ENCODE results near the gene AHNAK2. TPM values are rescaled to one million over a fixed set of nuclear protein-coding genes. Genes with fewer than 3 reads are reported as not detected.
"Not testable (repeated sequence)": the region's sequence is repeated elsewhere in the genome, so short reads cannot be mapped to it uniquely, and the experiment has no call there.

The AHNAK2 gene
- total RNA-seq, 1 donor from 2014 or later, result 47.2 TPM

GRCh38 chr14:104928391-104929133 is 49.6 kb downstream of the AHNAK2 start:
- DNase-seq (ENCODE audit: extremely low read depth, low read depth, low spot score), result no peak

- DNase-seq (ENCODE audit: extremely low read depth, low read depth, low spot score), result no peak
These were observed 50.3 kb downstream of the AHNAK2 start for GRCh38 chr14:104927901-104928300.

DNA sequence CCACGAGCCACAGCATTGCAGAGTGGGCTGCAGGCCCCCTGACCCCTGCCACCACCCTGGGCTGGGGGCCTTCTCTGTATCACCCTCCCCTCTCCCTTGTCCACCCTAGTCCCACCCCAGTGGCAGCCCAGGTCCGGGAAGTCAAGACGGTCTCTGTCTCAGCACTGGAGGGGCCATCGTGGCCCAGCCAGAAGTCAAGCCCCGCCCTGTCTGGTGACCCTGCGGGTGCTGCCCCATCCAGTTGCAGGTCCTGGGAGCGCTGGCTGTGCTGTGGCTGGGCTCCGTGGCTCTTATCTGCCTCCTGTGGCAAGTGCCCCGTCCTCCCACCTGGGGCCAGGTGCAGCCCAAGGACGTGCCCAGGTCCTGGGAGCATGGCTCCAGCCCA is 50.8 kb downstream of the AHNAK2 start:
- DNase-seq (ENCODE audit: extremely low read depth, low read depth, low spot score), result no peak

DNA sequence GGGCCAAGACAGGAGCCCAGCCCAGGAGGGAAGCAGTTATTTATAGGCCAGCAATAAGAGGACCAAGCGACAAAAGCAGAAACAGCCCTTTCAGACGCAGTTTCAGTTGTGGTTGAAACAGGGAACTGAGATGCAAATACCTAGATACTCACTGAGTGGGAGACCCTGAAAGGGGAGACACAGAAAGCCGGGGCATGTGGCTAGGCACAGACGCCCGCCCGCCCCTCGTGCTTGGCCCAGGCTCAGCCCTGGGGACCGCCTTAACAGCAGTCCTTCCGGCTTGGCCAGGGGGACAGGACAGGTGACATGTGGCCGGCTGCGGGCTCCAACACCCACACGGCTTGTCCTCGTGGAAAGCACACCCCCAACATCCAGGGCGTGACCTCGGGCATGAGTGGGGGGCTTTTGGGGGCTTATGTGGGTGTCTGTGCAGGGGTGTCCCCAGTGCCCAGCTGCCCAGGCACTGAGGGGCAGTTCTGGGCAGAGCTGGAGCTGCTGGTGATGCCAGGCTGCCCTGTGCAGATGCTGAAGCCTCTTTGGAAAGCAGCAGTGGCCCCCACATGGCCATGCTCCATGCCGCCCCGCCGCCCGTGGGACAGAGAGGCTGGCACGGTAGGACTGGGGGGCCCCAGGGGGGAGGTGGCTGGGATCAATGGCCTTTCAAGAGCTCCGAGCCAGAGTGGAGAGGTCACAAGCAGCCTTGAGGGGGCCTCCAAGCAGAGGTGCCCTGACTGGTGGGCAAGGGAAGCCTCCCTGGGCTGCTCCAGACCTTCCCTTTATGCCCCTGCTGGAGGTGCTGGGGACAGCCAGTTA is 51.3 kb downstream of the AHNAK2 start:
- no peak for DNase-seq (ENCODE audit: extremely low read depth, low read depth, low spot score)

DNA sequence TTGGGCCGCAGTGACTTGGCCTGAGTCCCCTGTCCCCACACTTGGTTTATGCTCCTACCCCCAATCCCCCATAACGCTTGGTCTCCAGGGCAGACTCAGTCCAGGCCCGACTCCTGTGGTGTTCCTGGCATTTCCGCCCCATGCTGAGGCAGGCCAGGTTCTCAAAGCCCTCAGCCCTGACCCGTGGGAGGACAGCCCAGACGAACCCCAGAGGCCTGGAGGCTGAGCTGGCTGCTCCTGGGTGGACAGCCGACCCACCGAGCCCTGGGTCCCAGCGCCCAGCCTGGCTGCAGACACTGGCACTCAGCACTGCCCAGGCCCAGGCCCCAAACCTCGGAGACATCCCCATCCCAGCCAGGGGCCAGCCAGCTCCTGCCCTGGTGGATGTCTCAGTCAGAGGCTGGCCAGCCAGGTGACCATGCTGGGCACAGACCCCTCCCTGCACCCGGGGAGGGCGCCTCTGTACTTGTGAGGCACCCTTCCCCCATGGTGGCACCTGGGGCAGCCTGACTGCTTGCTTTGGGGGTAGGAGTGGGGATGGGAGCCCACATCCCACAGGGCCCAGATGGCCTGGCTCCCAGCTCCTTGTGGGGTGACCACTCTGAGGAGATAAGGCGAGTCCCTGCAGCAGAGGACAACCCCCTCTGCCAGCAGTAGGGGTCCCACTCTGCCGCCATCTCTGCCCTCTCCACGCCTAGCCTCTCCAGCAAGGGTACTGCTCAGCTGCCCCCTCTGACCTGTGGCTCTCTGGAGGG is 52.1 kb downstream of the AHNAK2 start:
- DNase-seq (ENCODE audit: extremely low read depth, low read depth, low spot score), result no peak

GRCh38 chr14:104925214-104925854 is 52.8 kb downstream of the AHNAK2 start:
- DNase-seq (ENCODE audit: extremely low read depth, low read depth, low spot score), result no peak

DNA sequence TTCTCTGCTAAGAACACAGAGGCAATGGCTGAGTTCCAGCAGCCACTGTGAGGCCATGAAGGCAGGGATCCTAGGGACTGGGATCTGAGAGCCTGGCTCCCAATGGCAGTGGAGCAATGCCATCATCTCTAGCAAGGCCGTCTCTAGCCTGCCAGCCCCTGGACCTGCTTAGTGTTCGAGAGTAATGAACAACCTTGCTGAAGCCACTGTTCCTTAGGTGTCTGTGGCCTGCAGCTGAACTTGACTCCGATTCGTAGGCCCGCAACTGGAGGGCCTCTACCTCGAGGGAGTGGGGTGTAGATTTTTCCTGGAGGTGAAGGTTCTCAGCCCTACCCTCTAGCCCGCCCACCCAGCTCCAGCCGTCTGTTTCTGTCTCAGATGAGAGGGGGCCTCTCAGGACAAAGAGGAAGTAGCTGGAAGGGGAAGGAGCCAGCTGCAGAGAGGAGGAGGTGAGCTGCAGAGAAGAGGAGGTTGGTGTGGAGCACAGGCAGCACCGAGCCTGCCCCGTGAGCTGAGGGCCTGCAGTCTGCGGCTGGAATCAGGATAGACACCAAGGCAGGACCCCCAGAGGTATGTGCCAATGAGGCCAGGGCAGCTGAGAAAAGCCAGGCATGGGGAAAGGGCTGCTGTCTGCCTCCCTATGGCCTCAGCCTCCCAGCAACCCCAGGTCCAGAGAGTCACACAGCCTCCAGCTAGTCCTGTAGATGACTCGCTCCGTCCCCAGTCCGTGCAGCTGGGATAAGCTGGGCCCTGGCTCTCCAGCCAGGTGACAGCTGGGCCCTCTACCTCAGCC is 53.6 kb downstream of the AHNAK2 start, which contains the start of gene PLD4:
TSS of gene PLD4 (plus strand) at position 459 of the 793 bp plus-strand sequence. CDS start 2,262 bp downstream, outside the sequence.
- DNase-seq (ENCODE audit: extremely low read depth, low read depth, low spot score), result no peak

GRCh38 chr14:104923640-104924420 is 54.3 kb downstream of the AHNAK2 start:
- DNase-seq (ENCODE audit: extremely low read depth, low read depth, low spot score), result no peak

GRCh38 chr14:104919993-104920315 is 58.2 kb downstream of the AHNAK2 start:
- DNase-seq (ENCODE audit: extremely low read depth, low read depth, low spot score), result no peak

DNA sequence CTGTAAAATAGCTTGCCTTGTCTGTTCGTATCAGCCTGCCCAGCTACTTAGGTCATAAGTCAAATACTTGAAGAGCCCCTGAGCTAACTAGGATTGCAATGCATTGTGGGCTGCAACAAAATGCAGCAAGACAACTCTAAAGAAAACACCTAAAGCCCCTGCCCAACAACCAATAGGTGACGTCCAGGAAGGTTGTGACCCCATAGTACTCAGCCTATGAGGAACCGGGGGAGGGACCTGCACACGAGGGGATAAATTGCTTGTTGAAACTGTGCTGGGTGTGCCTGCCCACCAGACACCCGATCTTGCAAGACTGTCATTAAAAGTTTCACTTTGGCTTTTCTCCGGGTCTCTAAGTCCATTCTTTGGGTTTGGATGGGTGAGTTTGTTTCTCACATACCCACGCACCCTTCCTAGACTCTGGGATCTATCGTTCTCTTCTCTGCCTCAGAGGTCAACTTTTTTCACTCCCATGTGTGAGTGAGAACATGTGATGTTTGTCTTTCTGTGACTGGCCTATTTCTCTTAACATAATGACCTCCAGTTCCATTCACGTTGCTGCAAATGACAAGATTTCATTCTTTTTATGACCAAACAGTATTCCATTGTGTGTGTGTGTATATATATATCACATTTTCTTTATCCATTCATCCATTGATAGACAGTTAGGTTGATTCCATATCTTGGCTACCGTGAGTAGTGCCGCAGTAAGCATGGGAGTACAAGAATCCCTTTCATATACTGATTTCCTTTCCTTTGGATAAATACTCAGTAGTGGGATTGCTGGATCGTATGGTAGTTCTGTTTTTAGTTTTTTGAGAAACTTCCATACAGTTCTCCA is 58.8 kb downstream of the AHNAK2 start:
- DNase-seq (ENCODE audit: extremely low read depth, low read depth, low spot score), result not testable (repeated sequence)

DNA sequence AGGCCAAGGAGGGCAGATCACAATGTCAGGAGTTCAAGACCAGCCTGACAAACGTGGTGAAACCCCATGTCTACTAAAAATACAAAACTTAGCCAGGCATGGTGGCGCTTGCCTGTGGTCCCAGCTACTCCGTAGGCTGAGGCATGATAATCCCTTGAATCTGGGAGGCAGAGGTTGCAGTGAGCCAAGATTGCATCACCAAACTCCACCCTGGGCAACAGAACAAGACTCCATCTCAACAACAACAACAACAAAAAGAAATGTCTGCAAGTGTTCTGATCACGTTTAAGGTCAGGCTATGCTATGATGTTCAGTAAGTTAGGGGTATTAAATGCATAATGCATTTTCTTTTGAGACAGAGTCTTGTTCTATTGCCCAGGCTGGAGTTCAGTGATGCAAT is 60.2 kb downstream of the AHNAK2 start:
- no peak for DNase-seq (ENCODE audit: extremely low read depth, low read depth, low spot score)

GRCh38 chr14:104917116-104917515 is 61.1 kb downstream of the AHNAK2 start:
- DNase-seq (ENCODE audit: extremely low read depth, low read depth, low spot score), result no peak

DNA sequence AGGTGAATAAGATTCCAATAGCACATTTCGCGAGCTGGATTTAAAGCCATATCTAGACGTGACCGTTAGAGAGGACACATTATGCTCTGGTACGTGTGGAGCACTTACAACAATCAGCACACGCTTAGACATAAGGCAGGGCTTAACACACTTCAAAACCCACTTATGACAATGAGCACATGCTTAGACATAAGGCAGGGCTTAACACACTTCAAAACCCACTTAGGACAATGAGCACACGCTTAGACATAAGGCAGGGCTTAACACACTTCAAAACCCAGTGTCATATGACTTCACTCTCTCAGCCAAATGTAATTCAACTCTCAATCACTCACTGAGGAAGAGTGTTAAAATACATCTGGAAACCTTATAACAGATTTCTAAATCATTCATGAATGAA is 64.7 kb downstream of the AHNAK2 start:
- DNase-seq (ENCODE audit: extremely low read depth, low read depth, low spot score), result no peak

GRCh38 chr14:104912053-104912452 is 66.1 kb downstream of the AHNAK2 start:
- DNase-seq (ENCODE audit: extremely low read depth, low read depth, low spot score), result no peak

GRCh38 chr14:104908303-104908702 is 69.9 kb downstream of the AHNAK2 start:
- DNase-seq (ENCODE audit: extremely low read depth, low read depth, low spot score), result no peak

GRCh38 chr14:104905579-104905933 is 72.6 kb downstream of the AHNAK2 start:
- not testable (repeated sequence) for DNase-seq (ENCODE audit: extremely low read depth, low read depth, low spot score)

- DNase-seq (ENCODE audit: extremely low read depth, low read depth, low spot score), result not testable (repeated sequence)
These were observed 73.3 kb downstream of the AHNAK2 start for GRCh38 chr14:104904650-104905578.

All from glomerular endothelial cell (primary cell).